Measurements from ENCODE around the gene CYP2W1. TPM values are rescaled to one million over a fixed set of nuclear protein-coding genes. Genes with fewer than 3 reads are reported as not detected.

The CYP2W1 gene
- polyA plus RNA-seq, 1 donor (not counting 4 experiments of a cell fraction or from before 2014, with no cell fraction given): 0.05 TPM

DNA sequence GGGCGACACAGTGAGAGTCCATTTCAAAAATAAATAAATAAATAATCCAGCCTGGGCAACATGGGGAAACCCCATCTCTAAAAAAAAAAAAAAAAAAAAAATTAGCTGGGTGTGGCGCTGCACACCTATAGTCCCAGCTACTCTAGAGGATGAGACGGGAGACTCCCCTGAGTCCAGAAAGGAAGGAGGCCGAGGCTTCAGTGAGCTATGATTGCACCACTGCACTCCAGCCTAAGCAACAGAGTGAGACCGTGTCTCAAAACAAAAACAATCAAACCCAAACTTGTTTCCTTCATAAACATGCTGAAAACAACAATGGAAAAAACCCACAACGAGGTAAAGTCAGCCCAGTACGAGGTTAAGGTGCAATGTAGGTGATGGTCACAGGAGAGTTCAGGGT lies 8.8 kb upstream of the CYP2W1 start:
- Histone ChIP-seq H3K9ac (ENCODE audit: control insufficient read depth, extremely low read depth, insufficient read depth, low read length) (peak overlapping the region; percentile 95), H3K27ac (ENCODE audit: control insufficient read depth, insufficient read depth, low read length) (peak overlapping the region; percentile 88), H4K20me1 (ENCODE audit: control insufficient read depth, extremely low read depth, insufficient read depth, low read length) (peaks cover 6% of the 10 kb centered on the region), H3K27me3 (ENCODE audit: control insufficient read depth, extremely low read depth, insufficient read depth, low read length) (no peaks in the 10 kb centered on the region), H3K9me3 (ENCODE audit: control insufficient read depth, low read depth, low read length) (no peaks in the 10 kb centered on the region), H3K9me1 (ENCODE audit: control insufficient read depth, extremely low read depth, insufficient read depth, low read length) (no peaks in the 10 kb centered on the region), H3K4me3 (ENCODE audit: control insufficient read depth in 2 of 3, extremely low read depth in 1 of 3, insufficient read depth in 2 of 3, low read depth in 1 of 3, low read length in 3 of 3) (peak overlapping the region; percentile 62 to 100 (median 87)), H3K4me1 (ENCODE audit: control insufficient read depth, extremely low read depth, insufficient read depth, low read length) (peaks cover 4% of the 10 kb centered on the region), H3K36me3 (ENCODE audit: control insufficient read depth in 2 of 2, extremely low read depth in 1 of 2, insufficient read depth in 2 of 2, low read length in 2 of 2) (peaks cover 12 to 32% of the 10 kb centered on the region in 2 experiments), H3K79me2 (ENCODE audit: control insufficient read depth, insufficient read depth, low read length) (peaks cover 49% of the 10 kb centered on the region), H3K4me2 (ENCODE audit: control insufficient read depth, extremely low read depth, insufficient read depth, low read depth, low read length) (peak overlapping the region; percentile 66), H2AFZ (ENCODE audit: control insufficient read depth, low read length) (no peak overlapping the region)
- FAIRE-seq: no peak
- dilution Hi-C loops (cut with MboI; ENCODE audit: extremely low pct_ligation_motif_present, low sequenced_read_pairs): no loop called here
- no peak for TF ChIP-seq EZH2 (IDR thresholded peaks at IDR 0.05; ENCODE audit: low read length)
- TF ChIP-seq, protein P1, sequence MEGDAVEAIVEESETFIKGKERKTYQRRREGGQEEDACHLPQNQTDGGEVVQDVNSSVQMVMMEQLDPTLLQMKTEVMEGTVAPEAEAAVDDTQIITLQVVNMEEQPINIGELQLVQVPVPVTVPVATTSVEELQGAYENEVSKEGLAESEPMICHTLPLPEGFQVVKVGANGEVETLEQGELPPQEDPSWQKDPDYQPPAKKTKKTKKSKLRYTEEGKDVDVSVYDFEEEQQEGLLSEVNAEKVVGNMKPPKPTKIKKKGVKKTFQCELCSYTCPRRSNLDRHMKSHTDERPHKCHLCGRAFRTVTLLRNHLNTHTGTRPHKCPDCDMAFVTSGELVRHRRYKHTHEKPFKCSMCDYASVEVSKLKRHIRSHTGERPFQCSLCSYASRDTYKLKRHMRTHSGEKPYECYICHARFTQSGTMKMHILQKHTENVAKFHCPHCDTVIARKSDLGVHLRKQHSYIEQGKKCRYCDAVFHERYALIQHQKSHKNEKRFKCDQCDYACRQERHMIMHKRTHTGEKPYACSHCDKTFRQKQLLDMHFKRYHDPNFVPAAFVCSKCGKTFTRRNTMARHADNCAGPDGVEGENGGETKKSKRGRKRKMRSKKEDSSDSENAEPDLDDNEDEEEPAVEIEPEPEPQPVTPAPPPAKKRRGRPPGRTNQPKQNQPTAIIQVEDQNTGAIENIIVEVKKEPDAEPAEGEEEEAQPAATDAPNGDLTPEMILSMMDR (optimal IDR thresholded peaks at IDR 0.05 in 1 of 3, IDR thresholded peaks at IDR 0.05 in 1 of 3, conservative IDR thresholded peaks at IDR 0.05 in 1 of 3; ENCODE audit: extremely low read depth in 1 of 3, insufficient read depth in 2 of 3, low read length in 3 of 3): no peak
- no peak for DNase-seq (ENCODE audit: low read depth, low spot score)

DNA sequence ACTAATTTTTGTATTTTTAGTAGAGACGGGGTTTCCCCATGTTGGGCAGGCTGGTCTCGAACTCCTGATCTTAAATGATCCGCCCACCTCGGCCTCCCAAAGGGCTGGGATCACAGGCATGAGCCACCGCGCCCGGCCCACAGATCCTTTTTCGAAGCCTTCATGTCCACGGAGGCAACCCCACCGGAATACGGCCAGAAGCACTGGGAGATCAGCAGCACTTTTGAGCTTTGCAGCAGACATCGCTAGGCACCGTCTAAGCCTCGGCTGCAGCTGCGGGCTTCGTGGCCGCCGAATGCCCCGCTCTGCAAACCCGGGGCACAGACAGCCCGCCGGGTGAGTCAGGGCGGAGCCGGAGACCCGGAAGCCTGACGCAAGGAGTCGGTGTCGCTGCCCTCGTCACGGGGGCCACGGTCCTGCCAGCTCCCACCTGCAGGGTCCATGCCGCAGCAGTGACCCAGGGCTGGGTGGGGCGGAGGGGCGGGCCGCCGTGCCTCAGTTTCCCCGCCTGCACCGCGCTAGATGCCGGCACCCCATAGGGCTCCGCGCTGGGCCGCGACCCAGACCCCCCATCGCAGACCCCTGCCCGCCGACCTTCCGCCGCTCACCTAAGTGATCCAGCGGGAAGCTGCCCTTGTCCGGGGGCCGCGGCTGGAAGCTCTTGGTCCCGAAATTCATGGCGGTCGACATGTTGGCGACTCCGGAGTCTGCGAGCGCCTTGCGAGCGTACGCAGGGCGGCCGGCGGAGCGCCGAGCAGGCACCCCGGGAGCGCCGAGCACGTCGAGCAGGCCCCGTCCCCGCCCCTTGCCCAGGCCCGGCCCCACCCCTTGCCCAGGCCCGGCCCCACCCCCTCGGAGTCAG lies 7.9 kb upstream of the CYP2W1 start, which contains the start of gene COX19:
Gene COX19, minus strand, starts transcription at position 730 of the 862 bp plus-strand sequence. Its CDS starts 40 bp downstream, at position 690.
- H3K79me2 ChIP-seq (ENCODE audit: control insufficient read depth, insufficient read depth, low read length): peaks cover 42% of the 10 kb centered on the region

More for the DNA sequence above, 7.9 kb upstream of the CYP2W1 start, which contains the start of gene COX19:
- Histone ChIP-seq H3K27ac (ENCODE audit: control insufficient read depth, insufficient read depth, low read length) (peak within 1 kb of the TSS; percentile 88), H3K4me2 (ENCODE audit: control insufficient read depth, extremely low read depth, insufficient read depth, low read depth, low read length) (peak within 1 kb of the TSS; percentile 82), H3K4me1 (ENCODE audit: control insufficient read depth, extremely low read depth, insufficient read depth, low read length) (peaks cover 4% of the 10 kb centered on the region), H3K36me3 (ENCODE audit: control insufficient read depth in 2 of 2, extremely low read depth in 1 of 2, insufficient read depth in 2 of 2, low read length in 2 of 2) (peaks cover 8 to 24% of the 10 kb centered on the region in 2 experiments), H3K9me3 (ENCODE audit: control insufficient read depth, low read depth, low read length) (no peaks in the 10 kb centered on the region), H4K20me1 (ENCODE audit: control insufficient read depth, extremely low read depth, insufficient read depth, low read length) (peaks cover 3% of the 10 kb centered on the region), H2AFZ (ENCODE audit: control insufficient read depth, low read length) (peak within 1 kb of the TSS; percentile 89), H3K9ac (ENCODE audit: control insufficient read depth, extremely low read depth, insufficient read depth, low read length) (peak within 1 kb of the TSS; percentile 95), H3K4me3 (ENCODE audit: control insufficient read depth in 2 of 3, extremely low read depth in 1 of 3, insufficient read depth in 2 of 3, low read depth in 1 of 3, low read length in 3 of 3) (peak within 1 kb of the TSS; percentile 62 to 100 (median 87)), H3K9me1 (ENCODE audit: control insufficient read depth, extremely low read depth, insufficient read depth, low read length) (no peaks in the 10 kb centered on the region), H3K27me3 (ENCODE audit: control insufficient read depth, extremely low read depth, insufficient read depth, low read length) (no peaks in the 10 kb centered on the region)
- TF ChIP-seq EZH2 (IDR thresholded peaks at IDR 0.05; ENCODE audit: low read length): no peak
- TF ChIP-seq, protein P1 (optimal IDR thresholded peaks at IDR 0.05 in 1 of 3, IDR thresholded peaks at IDR 0.05 in 1 of 3, conservative IDR thresholded peaks at IDR 0.05 in 1 of 3; ENCODE audit: extremely low read depth in 1 of 3, insufficient read depth in 2 of 3, low read length in 3 of 3): no peak
- DNase-seq (ENCODE audit: low read depth, low spot score): no peak
- dilution Hi-C loops (cut with MboI; ENCODE audit: extremely low pct_ligation_motif_present, low sequenced_read_pairs): no loop called here
- no peak for FAIRE-seq
